NCI-H82 treated with DMSO at 0.1 percent for 48 hours (cell line): ENCODE data around the gene FAM53B.

Source experiments
- DNase-seq: peaks from one replicate; lab custom pipeline; 2025; ENCODE audit not compliant: unreplicated experiment; lab: John Stamatoyannopoulos, UW

FAM53B gene

GRCh38 chr10:124709861-124710260 lies 34.3 kb downstream of the FAM53B start:
- no peak for DNase-seq

DNA sequence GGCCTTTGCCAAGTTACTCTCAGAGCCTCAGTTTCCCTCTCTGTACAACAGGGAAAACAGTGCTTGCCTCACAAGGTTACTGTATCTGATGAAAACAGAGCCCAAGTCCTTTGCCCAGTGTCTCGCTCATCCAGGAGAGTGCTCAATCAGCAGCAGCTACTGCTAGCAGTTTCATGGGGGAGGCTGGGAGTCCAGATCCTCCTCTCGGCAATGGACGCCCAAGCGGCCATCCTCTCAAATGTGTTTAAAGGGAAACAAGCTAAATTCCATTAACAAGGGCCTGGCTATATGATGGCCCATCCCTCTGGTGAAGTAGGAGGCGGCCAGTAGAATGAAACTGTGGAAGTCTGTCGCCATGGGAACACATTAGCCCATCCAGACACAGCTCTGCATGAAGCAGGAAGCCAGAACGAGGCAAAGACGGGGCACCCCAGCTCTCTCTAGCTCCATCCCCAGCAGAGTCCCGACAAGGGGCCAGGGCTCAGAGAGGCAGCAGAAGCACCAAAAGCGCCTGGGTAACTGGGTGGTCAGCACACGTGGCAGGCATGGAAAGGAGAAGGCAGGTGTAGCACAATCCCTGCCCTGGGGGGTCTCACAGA lies 35.2 kb downstream of the FAM53B start:
- no peak for DNase-seq

DNA sequence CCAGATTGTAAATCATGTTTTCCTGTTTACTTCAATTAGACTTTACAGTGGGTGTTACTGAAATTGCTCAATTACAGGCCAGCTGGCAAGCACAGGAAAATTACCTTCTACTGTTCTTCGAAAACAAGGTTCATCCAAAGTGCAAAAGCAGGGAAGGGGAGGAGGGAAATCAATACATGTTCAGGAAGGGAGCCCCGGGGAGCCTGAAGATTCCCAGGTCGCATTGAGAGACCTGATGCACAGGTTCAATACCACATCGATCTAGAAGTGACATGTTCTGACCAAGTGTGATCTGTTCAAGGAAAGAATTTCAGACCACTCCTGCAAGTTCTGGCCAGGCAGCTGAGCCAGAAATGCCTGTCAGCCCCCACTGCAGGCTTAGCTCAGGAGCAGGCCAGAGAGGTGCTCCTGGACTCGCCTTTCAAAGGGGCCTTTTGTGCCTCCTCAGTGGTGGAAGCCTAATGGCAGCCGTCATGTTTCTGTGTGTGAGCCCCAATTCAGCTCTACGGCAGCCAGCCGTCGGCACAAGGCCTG lies 35.9 kb downstream of the FAM53B start:
- DNase-seq, result no peak

DNA sequence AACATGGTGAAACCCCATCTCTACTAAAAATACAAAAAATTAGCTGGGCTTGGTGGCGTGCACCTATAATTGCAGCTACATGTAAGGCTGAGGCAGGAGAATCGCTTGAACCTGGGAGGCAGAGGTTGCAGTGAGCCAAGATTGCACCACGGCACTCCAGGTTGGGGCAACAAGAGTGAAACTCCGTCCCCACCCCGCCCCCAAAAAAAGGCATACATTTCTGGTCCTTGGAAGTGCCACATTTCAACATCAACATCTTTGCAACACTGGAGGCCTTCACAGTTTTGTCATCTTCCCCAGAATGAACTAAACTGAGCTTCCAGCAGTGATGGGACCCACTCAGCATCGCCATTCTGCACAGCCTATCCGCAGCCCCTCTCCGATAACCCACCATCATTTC lies 36.6 kb downstream of the FAM53B start:
- no peak for DNase-seq

GRCh38 chr10:124707144-124707467 lies 37.1 kb downstream of the FAM53B start:
- no peak for DNase-seq

GRCh38 chr10:124706462-124707143 lies 37.6 kb downstream of the FAM53B start:
- no peak for DNase-seq

GRCh38 chr10:124705817-124706461 lies 38.2 kb downstream of the FAM53B start:
- DNase-seq, result no peak

GRCh38 chr10:124705381-124705740 lies 38.8 kb downstream of the FAM53B start:
- no peak for DNase-seq

DNA sequence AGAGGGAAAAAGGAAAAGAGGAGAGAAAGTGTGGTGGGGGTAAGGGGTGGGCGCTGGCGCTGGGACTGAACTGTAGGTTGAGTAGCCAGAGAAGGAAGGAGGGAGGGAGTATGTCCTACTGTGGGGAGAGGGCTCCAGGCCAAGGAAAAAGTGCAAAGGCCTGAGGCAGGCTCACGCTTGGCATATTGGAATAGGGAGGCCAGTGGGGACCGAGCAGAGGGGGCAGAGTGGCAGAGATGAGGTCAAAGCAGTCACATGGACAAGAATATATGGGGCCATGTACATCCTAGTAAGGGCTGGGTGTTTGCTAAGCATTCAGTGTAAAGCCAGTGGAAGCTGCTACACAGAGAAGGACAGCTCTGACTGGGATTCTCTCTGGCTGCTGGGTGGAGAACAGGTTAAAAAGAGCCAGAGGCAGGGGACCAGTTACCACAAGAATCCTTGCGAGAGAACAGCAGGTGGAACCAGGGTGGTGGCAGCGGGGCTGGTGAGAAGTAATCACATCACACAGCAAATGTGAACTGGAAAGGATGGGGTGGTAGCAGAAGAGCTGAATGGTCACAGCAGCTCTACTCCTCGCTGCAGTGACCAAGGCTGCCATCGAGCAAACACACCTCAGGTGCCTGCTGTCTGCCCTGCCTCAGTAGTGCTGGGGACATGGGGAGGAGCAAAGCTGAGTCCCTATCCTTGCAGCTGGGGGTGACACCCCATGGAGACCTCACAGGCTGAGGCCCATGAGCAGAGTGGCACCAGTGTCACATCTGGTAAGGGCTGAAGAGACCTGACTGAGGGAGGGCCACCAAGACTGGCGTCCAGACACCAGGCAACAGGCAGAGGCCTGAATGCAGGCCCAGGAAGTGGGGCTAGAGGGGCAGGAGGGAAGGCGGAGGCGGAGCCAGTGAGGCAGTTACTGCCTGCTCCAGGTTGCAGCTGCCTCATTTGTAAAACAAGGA lies 39.5 kb downstream of the FAM53B start:
- DNase-seq, result no peak

DNA sequence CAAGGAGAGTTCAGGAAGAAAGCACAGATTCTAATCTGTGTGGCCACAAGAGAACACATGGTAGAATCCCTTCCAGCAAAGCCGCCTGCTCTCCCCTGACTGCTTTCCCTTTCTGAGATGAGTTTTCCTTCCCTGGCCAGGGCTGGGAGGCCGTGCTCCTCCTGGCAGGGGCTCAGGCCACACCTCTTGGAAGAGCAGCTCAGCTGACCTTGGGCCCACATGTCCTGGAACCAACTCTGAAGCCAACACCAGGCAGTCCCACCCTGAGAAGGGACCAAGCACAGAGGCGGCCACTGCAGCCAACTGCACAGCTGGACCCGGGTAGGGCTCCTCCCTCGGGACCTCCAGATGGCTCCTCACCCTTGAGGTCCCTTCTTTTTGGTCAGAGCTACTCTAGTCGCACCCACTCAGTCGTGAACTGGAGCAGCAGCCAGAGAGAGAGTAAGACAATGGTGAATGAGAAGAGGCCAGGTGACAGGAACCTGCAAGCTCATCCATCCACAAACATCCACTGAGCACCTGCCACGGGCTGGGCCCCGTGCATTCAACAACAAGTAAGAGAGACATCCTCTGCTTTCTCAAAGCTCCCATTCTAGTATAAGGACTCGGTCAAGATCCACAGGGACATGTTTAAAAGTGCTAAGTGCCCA lies 40.3 kb downstream of the FAM53B start:
- DNase-seq, result no peak

DNA sequence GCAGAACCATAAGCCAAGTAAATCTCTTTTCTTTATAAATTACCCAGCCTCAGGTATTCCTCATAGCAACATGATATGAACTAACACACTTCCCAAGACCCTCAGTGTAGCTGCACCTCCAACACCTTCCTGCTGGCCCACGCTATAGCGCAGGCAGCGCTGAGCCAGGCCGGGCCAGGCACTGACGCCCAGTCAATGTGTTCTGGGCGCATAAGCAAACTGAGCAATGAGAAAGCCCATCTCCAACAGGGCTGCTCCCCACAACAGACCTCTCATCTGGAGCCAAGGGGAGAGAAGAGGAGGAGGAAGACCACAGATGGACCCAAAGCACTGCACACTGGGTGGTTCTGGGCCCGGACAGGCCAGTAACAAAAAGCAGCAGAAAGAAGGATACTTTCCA lies 40.8 kb downstream of the FAM53B start:
- no peak for DNase-seq

DNA sequence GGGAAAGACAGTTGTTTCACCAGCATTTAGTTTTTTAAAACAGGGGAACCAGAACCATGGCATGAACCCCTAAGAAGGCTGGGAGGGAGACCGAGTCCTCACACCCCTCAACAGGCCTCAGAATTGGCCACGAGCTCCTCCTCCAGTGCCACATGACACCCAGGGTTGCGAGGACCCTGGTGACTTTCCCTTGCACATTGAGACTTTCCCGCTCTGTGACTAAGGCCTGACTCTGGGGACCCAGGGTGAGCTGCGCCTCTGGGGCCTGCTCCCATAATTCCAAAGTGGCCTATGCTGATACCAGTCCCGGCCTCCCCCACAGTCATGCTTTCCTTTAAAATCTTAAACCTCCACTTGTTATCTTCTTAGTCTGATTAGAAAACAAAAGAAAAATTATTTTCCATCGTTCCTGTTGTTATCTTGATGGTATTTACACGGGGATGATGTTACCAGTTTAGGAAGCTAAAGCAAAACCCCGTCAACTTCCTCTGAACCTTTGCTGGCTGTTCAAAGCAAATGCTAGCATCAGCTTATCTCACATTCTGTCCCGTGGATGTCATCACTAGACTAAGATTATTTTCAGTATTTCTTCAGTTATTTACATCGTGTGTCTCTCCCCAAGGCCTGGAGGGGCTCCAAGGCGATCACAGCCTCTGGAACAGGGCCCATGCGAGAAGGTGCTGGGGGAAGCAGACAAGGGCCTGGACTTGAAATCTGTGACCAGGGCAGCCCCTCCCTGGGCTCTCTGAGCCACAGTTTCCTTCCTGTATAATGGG lies 42.1 kb downstream of the FAM53B start:
- no peak for DNase-seq

GRCh38 chr10:124701435-124701834 lies 42.7 kb downstream of the FAM53B start:
- no peak for DNase-seq

DNA sequence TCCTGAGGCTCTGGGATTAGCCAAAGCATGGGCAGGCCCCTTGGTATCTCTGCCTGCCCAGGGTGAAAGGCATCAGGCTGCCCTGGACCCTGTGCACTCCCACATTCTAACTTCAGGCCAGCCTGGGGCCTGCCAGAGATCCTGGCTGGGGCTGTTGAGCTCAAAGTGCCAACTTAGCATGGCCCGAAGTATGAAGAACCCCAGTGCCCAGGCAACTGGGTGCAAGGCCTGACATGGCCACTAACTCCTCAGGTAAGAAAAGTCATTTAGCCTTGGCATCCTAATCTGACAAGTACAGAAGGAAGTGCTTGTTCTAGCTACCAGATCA lies 43.2 kb downstream of the FAM53B start:
- no peak for DNase-seq

DNA sequence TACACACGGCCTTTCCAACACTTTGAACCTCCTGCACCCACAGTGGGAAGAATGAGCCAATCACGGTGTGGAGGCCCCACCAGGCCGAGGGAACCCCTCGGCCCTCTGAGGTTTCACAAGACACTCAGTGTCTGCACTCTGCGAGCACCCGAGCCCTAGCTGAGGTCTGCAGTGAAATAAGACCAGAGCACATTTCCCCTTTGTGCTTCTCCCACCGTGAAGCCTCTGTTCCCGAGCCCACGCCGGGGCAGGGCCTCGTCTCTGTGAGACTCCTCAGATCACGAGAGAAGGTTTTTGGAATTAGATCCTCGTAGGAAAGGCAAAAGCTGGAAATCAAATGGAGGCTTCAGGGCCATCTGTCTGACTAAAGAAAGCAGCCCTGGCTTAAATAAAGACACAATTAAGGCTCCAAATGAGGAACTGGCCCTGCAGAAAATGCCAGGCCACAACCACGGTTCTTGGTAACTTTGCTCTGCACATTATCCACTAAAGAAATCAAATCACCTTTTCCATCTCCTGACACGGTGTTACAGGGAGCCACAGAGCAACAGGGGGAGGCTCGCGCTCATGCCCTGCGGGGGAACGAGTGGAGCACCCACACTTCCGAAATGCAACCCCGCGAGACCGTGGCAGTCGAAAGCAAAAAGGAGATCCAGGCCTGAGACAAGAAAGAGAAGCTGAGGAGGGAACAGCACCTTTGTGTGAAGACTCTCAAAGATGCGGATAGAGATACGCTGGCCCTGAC lies 43.7 kb downstream of the FAM53B start:
- DNase-seq, result no peak

DNA sequence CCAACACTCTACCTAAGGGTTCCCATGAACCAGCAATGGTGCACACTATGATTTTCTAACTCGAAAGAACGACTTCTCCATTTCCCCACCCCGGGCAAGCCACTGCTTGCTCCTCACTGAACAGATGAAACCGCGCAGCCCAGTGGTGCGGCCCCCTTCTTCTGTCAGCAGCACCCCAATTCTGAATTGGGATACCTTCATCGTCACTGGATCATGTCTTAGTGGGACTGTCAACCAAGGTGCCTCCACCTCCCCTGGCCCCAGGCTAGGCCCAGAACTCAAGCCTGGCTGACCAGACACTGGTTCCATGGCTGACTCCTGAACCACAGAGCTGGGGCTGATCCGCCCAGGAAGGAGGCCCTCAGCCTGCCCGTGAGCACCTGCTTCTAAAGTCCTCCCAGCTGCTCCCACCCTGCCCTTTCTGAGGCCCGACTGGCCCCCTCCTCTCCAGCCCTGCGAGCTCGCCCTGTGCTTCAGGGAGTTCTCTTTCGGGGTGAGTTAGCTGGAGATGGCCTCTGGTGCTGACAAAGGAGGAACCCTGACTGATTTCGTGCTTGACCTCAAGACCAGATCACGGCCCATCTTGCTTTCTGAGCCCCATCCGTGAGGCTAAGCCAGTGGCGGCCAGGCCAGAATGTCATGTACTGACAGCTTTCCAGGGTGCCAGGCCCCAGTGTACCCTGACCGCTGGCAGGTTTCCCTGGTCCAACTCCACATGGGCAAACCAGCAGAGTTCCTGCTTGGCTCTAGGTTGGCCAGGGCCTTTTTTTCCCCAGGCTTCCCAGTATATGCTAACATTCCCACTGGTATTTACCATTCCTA lies 44.5 kb downstream of the FAM53B start:
- no peak for DNase-seq

DNA sequence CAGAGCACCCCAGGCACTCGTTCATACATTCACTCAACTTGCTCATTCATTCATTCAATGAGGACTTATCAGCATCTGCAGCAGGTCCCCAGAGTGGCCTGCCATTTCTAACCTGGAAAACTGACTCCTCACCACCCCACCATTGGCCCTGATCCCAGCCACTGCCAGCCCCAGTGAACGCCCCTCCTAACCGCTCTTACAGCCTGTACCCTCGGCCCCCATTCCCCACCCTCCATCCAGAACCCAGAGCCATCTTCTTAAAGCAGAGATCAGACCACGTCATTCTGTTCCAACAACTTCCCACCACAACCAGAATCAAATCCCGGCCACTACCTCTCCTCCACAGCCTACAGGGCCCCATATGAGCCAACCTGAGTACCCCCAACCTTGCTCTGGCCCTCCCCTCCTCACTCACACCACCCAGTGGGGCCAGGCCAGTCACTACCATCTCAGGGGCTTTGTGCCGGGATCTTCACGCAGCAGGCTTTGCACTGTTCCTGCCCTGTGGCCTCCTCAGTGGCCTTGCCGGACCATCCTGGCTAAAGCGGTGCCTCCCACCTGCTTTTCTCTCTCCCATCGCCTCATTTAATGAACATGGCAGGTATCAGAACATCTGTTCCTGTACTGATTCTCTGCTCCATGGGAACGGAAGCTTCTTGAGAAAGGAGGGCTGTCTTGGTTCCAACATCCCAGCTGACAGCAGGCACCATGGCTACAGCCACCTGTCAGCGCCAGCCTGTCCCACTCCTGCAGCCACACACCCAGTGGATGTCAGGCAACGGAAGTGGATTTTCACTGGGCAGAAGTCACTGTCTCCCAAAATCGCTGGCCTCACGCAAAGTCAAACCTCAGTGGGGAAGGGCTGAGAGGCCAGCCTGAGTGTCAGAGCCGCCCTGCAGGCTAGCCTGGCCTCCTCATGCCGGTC lies 45.4 kb downstream of the FAM53B start:
- DNase-seq, result no peak
